Neural cell (in vitro differentiated cells): ENCODE results near the gene GATAD2A. TPM values are rescaled to one million over a fixed set of nuclear protein-coding genes. Genes with fewer than 3 reads are reported as not detected.

Source experiments
- H2AFZ ChIP-seq: fragments of 200-600, 300-800 bp; sonication (generic), shearing (Covaris generic); 2 replicates; pipeline ENCODE4 v1.6.0; 2014; ENCODE audit warnings: low read depth, mild to moderate bottlenecking, antibody characterized with exemption, low read length, moderate library complexity
- H3F3A ChIP-seq: fragments of 200-600 bp; shearing (Covaris generic); 2 replicates; pipeline ENCODE4 v1.6.1; 2016; ENCODE audit warnings: mild to moderate bottlenecking, moderate library complexity, mixed read lengths, antibody characterized with exemption, low read length; ENCODE audit not compliant: insufficient read depth, poor library complexity, severe bottlenecking
- H3K27ac ChIP-seq: fragments of 200-600, 300-800 bp; sonication (generic), shearing (Covaris generic); 2 replicates; pipeline ENCODE4 v1.5.1; 2014; ENCODE audit warnings: mild to moderate bottlenecking, low read length, moderate library complexity
- H3K27me3 ChIP-seq: fragments of 300-800, 200-600 bp; sonication (generic), shearing (Covaris generic); 2 replicates; pipeline ENCODE4 v1.6.0; 2014; ENCODE audit warnings: mild to moderate bottlenecking, low read depth, low read length, moderate library complexity; ENCODE audit not compliant: insufficient read depth
- H3K36me3 ChIP-seq: fragments of 300-800, 200-600 bp; sonication (generic), shearing (Covaris generic); 2 replicates; pipeline ENCODE4 v1.5.1; 2014; ENCODE audit warnings: mild to moderate bottlenecking, antibody characterized with exemption, low read length, moderate library complexity; ENCODE audit not compliant: insufficient read depth
- H3K4me2 ChIP-seq: fragments of 300-800, 200-600 bp; sonication (generic), shearing (Covaris generic); 2 replicates; pipeline ENCODE4 v1.6.0; 2014; ENCODE audit warnings: mild to moderate bottlenecking, low read length
- H3K4me3 ChIP-seq: fragments of 300-800, 200-600 bp; sonication (generic), shearing (Covaris generic); 2 replicates; pipeline ENCODE4 v1.5.1; 2014; ENCODE audit warnings: mild to moderate bottlenecking, low read length, moderate library complexity
- H3K79me2 ChIP-seq: fragments of 200-600 bp; shearing (Covaris generic); replicated peaks from 2 replicates; pipeline ENCODE4 v1.6.0; 2014; ENCODE audit warnings: mild to moderate bottlenecking, low read length, moderate library complexity; ENCODE audit not compliant: insufficient read depth
- H3K9ac ChIP-seq: fragments of 300-800, 200-600 bp; sonication (generic), shearing (Covaris generic); 2 replicates; pipeline ENCODE4 v1.6.1; 2016; ENCODE audit warnings: mild to moderate bottlenecking, low read length, mixed read lengths
- H3K9me2 ChIP-seq: fragments of 200-600 bp; shearing (Covaris generic); 2 replicates; pipeline ENCODE4 v1.6.1; 2016; ENCODE audit warnings: mild to moderate bottlenecking, low read length, mixed read lengths; ENCODE audit not compliant: insufficient read depth
- H3K9me3 ChIP-seq: fragments of 200-600, 300-800 bp; sonication (generic), shearing (Covaris generic); 2 replicates; pipeline ENCODE4 v1.6.1; 2016; ENCODE audit warnings: mild to moderate bottlenecking, mixed run types, low read length, moderate library complexity, mixed read lengths
- H4K20me1 ChIP-seq: fragments of 200-600 bp; shearing (Covaris generic); 2 replicates; pipeline ENCODE4 v1.6.1; 2016; ENCODE audit warnings: mild to moderate bottlenecking, mixed run types; ENCODE audit not compliant: insufficient read depth
- CTCF ChIP-seq: fragments of 450-650 bp; IDR thresholded peaks from 2 replicates; pipeline ENCODE4 v1.5.1; 2014; ENCODE audit warnings: antibody characterized with exemption, mild to moderate bottlenecking, moderate library complexity; ENCODE audit not compliant: poor library complexity, severe bottlenecking
- EP300 ChIP-seq: fragments of 450-650 bp; conservative IDR thresholded peaks from 2 replicates; pipeline ENCODE4 v1.6.1; 2014; ENCODE audit warnings: antibody characterized with exemption, mild to moderate bottlenecking, moderate library complexity; ENCODE audit not compliant: poor library complexity, severe bottlenecking
- EZH2 ChIP-seq: fragments of 200-600, 300-800 bp; shearing (Covaris generic), sonication (generic); IDR thresholded peaks from 2 replicates; pipeline ENCODE4 v1.6.1; 2014; ENCODE audit warnings: antibody characterized with exemption, low read length, borderline replicate concordance, mild to moderate bottlenecking; ENCODE audit not compliant: insufficient read depth, poor library complexity, severe bottlenecking
- MXI1 ChIP-seq: fragments of 450-650 bp; conservative IDR thresholded peaks from 2 replicates; pipeline ENCODE4 v1.6.1; 2014; ENCODE audit warnings: antibody characterized with exemption, mild to moderate bottlenecking; ENCODE audit not compliant: poor library complexity, severe bottlenecking
- POLR2AphosphoS5 ChIP-seq: IDR thresholded peaks from 2 replicates; pipeline ENCODE4 v1.6.1; 2012
- RAD21 ChIP-seq: fragments of 450-650 bp; conservative IDR thresholded peaks from 2 replicates; pipeline ENCODE4 v1.6.1; 2014; ENCODE audit warnings: antibody characterized with exemption, mild to moderate bottlenecking, moderate library complexity
- SMC3 ChIP-seq: fragments of 450-650 bp; conservative IDR thresholded peaks from 2 replicates; pipeline ENCODE4 v1.6.1; 2014; ENCODE audit warnings: antibody characterized with exemption, mild to moderate bottlenecking, moderate library complexity; ENCODE audit not compliant: poor library complexity
- TAF1 ChIP-seq: IDR thresholded peaks from 2 replicates; pipeline ENCODE4 v1.6.1; 2012; ENCODE audit warnings: low read depth
- polyA plus RNA-seq: library from polyadenylated mRNA; depleted of rRNA; stranded (reverse); fragments of >200 nt; gene quantifications from 2 replicates; pipeline ENCODE4 v1.2.3, GENCODE V29; 2014
- TF ChIP-seq, protein P1 (sequence below): IDR thresholded peaks from 2 replicates; pipeline ENCODE4 v1.6.1; 2012; ENCODE audit warnings: borderline replicate concordance

Gene GATAD2A
- polyA plus RNA-seq, 1 donor from 2014 or later, result 13.9 TPM

GRCh38 chr19:19427302-19427701 lies 21.8 kb downstream of the GATAD2A start:
- no peak for TF ChIP-seq EP300
- no peak for TF ChIP-seq MXI1
- no peak for TF ChIP-seq POLR2AphosphoS5
- TF ChIP-seq, protein P1, sequence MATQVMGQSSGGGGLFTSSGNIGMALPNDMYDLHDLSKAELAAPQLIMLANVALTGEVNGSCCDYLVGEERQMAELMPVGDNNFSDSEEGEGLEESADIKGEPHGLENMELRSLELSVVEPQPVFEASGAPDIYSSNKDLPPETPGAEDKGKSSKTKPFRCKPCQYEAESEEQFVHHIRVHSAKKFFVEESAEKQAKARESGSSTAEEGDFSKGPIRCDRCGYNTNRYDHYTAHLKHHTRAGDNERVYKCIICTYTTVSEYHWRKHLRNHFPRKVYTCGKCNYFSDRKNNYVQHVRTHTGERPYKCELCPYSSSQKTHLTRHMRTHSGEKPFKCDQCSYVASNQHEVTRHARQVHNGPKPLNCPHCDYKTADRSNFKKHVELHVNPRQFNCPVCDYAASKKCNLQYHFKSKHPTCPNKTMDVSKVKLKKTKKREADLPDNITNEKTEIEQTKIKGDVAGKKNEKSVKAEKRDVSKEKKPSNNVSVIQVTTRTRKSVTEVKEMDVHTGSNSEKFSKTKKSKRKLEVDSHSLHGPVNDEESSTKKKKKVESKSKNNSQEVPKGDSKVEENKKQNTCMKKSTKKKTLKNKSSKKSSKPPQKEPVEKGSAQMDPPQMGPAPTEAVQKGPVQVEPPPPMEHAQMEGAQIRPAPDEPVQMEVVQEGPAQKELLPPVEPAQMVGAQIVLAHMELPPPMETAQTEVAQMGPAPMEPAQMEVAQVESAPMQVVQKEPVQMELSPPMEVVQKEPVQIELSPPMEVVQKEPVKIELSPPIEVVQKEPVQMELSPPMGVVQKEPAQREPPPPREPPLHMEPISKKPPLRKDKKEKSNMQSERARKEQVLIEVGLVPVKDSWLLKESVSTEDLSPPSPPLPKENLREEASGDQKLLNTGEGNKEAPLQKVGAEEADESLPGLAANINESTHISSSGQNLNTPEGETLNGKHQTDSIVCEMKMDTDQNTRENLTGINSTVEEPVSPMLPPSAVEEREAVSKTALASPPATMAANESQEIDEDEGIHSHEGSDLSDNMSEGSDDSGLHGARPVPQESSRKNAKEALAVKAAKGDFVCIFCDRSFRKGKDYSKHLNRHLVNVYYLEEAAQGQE, result no peak
- TF ChIP-seq CTCF, result no peak
- TF ChIP-seq RAD21, result no peak
- TF ChIP-seq EZH2, result no peak
- TF ChIP-seq TAF1, result no peak
- no peak for TF ChIP-seq SMC3
- Histone ChIP-seq H3K9ac (no peak overlapping the region), H2AFZ (no peak overlapping the region), H3K4me3 (no peak overlapping the region), H4K20me1 (no peaks in the 10 kb centered on the region), H3K27me3 (no peaks in the 10 kb centered on the region), H3K9me3 (no peaks in the 10 kb centered on the region), H3K79me2 (peaks cover 38% of the 10 kb centered on the region), H3K27ac (no peak overlapping the region), H3K4me2 (no peak overlapping the region), H3K9me2 (no peaks in the 10 kb centered on the region), H3F3A (no peaks in the 10 kb centered on the region), H3K36me3 (no peaks in the 10 kb centered on the region)

GRCh38 chr19:19427944-19428343 lies 22.5 kb downstream of the GATAD2A start:
- peaks cover 36% of the 10 kb centered on the region for H3K79me2 ChIP-seq
- H4K20me1 ChIP-seq, result no peaks in the 10 kb centered on the region
- no peaks in the 10 kb centered on the region for H3K36me3 ChIP-seq
- no peaks in the 10 kb centered on the region for H3K9me3 ChIP-seq
- no peaks in the 10 kb centered on the region for H3F3A ChIP-seq
- H3K4me2 ChIP-seq, result no peak overlapping the region
- no peak overlapping the region for H3K9ac ChIP-seq
- H3K4me3 ChIP-seq, result no peak overlapping the region
- no peaks in the 10 kb centered on the region for H3K27me3 ChIP-seq
- TF ChIP-seq EP300, result no peak
- TF ChIP-seq RAD21, result no peak
- TF ChIP-seq, protein P1, result no peak
- TF ChIP-seq CTCF, result no peak
- no peak for TF ChIP-seq POLR2AphosphoS5
- TF ChIP-seq MXI1, result no peak
- no peak for TF ChIP-seq SMC3
- TF ChIP-seq EZH2, result no peak
- H3K9me2 ChIP-seq, result no peaks in the 10 kb centered on the region
- H3K27ac ChIP-seq, result no peak overlapping the region
- H2AFZ ChIP-seq, result no peak overlapping the region
